ENCODE measurements around the gene PTPRE. TPM values are rescaled to one million over a fixed set of nuclear protein-coding genes. Genes with fewer than 3 reads are reported as not detected.

The PTPRE gene
- total RNA-seq, 1 experiment from 2014 or later = 0.50 TPM

DNA sequence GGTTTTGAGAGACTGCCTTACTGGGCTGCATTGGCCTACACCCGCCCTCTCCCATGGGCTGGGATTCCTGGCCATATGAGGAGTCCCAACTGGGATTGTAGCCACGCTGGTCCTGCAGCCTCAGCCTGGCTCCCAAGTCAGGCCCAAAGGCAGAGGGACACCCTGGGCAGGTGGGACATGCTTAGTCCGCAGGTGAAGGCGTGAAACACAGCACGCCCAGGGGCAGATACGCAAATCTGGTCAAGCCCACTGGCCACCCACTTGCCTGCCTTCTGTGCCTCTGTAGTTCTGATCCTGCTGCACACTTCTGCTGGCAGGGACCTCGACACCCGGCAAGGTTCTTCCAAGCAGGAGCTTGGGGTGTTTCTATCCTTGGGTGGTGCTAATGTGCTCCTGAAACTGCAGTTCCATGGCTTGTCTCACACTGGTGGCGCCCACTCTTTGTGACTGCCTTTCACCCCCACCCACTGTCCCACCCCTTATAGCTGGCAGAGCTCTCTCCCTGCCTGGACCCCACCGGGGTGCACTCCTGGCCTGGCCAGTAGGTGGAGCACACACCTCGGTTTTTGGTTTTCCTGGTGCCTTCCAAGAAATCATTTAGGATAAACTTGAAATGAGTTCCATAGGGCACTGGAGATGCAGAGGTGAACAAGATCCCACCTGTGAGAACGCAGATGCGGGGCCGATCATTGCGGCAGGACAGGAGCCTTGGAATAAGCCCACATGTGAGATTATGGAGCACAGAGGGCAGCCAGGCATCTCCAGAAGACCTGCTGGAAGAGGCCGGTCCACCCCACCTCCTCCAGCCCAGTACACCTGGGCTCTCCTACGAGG is 171.4 kb downstream of the PTPRE start:
- no TSS peak for BruUV-seq (replicated peaks)
- Histone ChIP-seq H3K9me3 (no peaks in the 10 kb centered on the region; the same call in 1 of the 2 replicates), H3K4me3 (ENCODE audit: low read depth, low read length) (no peak overlapping the region), H3K36me3 (ENCODE audit: control insufficient read depth, insufficient read depth, low read length) (no peaks in the 10 kb centered on the region), H3K4me1 (no peaks in the 10 kb centered on the region), H3K27me3 (replicated peaks; ENCODE audit: control insufficient read depth, insufficient read depth, low read length) (no peaks in the 10 kb centered on the region)
- intact Hi-C loops (cut with micrococcal nuclease; ENCODE audit: unreplicated experiment) = loop anchor here (1.0 to 2.0 kb wide), 4 partner anchors 17 to 134 kb away; partner anchors contain the start of gene MKI67
- Mint-ChIP-seq H3K9me3 (ENCODE audit: unreplicated experiment) (no peaks in the 10 kb centered on the region), H3K36me3 (ENCODE audit: insufficient read depth, unreplicated experiment) (no peaks in the 10 kb centered on the region), H3K27ac (ENCODE audit: unreplicated experiment) (no peak overlapping the region), H3K4me1 (ENCODE audit: low read depth, unreplicated experiment) (no peaks in the 10 kb centered on the region), H3K27me3 (ENCODE audit: insufficient read depth, unreplicated experiment) (peaks cover 13% of the 10 kb centered on the region), H3K4me3 (ENCODE audit: unreplicated experiment) (no peak overlapping the region)
- peak in 1 of 2 experiments; percentile 79 for DNase-seq
- ChIA-PET CTCF (interaction anchor here (0.6 to 1.1 kb wide), 15 partner anchors 9 to 190 kb away, joined by 3 to 16 read pairs (median 4); partner anchors contain the start of gene PTPRE), POLR2A (no interaction called here)
- TF ChIP-seq, protein P1, sequence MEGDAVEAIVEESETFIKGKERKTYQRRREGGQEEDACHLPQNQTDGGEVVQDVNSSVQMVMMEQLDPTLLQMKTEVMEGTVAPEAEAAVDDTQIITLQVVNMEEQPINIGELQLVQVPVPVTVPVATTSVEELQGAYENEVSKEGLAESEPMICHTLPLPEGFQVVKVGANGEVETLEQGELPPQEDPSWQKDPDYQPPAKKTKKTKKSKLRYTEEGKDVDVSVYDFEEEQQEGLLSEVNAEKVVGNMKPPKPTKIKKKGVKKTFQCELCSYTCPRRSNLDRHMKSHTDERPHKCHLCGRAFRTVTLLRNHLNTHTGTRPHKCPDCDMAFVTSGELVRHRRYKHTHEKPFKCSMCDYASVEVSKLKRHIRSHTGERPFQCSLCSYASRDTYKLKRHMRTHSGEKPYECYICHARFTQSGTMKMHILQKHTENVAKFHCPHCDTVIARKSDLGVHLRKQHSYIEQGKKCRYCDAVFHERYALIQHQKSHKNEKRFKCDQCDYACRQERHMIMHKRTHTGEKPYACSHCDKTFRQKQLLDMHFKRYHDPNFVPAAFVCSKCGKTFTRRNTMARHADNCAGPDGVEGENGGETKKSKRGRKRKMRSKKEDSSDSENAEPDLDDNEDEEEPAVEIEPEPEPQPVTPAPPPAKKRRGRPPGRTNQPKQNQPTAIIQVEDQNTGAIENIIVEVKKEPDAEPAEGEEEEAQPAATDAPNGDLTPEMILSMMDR (IDR thresholded peaks at IDR 0.05; ENCODE audit: insufficient read depth in 1 of 2, low read depth in 1 of 2, low read length in 1 of 2, severe bottlenecking in 1 of 2, unreplicated experiment in 1 of 2) = peak; percentile 78 to 94

DNA sequence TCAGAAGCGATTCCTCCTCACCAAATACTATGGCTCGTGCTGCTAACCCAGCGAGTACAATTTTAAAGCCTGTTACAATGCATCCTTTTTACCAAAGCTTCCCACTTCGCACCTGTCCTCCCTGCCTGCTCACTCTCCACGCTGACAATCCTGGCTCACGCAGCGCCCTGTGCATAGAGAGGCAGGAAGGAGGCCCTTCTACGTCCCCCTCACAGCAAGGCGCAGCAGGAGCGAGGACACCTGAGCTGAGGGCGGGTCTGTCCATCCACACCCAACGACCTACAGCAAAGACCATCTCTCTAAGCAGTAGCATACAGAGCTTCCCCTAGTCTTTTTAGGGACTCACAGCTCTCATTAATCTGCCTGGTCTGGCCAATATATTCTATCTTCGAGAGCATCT is 173.3 kb downstream of the PTPRE start:
- H3K4me3 ChIP-seq (ENCODE audit: low read depth, low read length) = no peak overlapping the region
- no peaks in the 10 kb centered on the region for H3K27me3 ChIP-seq (replicated peaks; ENCODE audit: control insufficient read depth, insufficient read depth, low read length)
- Mint-ChIP-seq H3K36me3 (ENCODE audit: insufficient read depth, unreplicated experiment) (no peaks in the 10 kb centered on the region), H3K9me3 (ENCODE audit: unreplicated experiment) (no peaks in the 10 kb centered on the region), H3K4me1 (ENCODE audit: low read depth, unreplicated experiment) (no peaks in the 10 kb centered on the region), H3K27ac (ENCODE audit: unreplicated experiment) (no peak overlapping the region), H3K4me3 (ENCODE audit: unreplicated experiment) (no peak overlapping the region), H3K27me3 (ENCODE audit: insufficient read depth, unreplicated experiment) (peaks cover 13% of the 10 kb centered on the region)
- no peaks in the 10 kb centered on the region for H3K4me1 ChIP-seq
- ChIA-PET POLR2A (no interaction called here), CTCF (no interaction called here)
- H3K9me3 ChIP-seq = no peaks in the 10 kb centered on the region
- no peaks in the 10 kb centered on the region for H3K36me3 ChIP-seq (ENCODE audit: control insufficient read depth, insufficient read depth, low read length)
- no peak for DNase-seq
- intact Hi-C loops (cut with micrococcal nuclease; ENCODE audit: unreplicated experiment) = no loop called here
- BruUV-seq (replicated peaks) = no TSS peak
- TF ChIP-seq, protein P1 (IDR thresholded peaks at IDR 0.05; ENCODE audit: insufficient read depth in 1 of 2, low read depth in 1 of 2, low read length in 1 of 2, severe bottlenecking in 1 of 2, unreplicated experiment in 1 of 2) = no peak

DNA sequence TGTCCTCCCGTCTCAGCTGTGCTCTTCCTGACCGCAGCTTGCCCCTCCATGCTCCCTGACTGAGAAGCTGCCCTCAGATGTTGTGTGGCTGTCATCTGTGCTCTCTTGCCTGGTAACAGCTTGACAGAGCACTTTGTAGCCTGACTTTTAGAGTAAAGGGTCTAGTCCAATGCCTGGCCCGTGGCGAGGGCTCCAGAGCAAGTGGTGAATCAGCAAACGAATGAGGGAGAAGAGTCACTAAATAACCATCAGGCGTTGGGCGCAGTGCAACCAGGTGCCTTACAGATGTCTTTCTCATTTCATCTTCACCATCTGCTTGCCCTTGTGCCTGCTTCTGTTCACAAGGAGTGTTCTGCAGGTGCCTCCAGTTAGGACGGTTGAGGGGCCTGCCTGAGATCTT is 173.7 kb downstream of the PTPRE start:
- Histone ChIP-seq H3K4me3 (ENCODE audit: low read depth, low read length) (no peak overlapping the region), H3K4me1 (no peaks in the 10 kb centered on the region), H3K36me3 (ENCODE audit: control insufficient read depth, insufficient read depth, low read length) (no peaks in the 10 kb centered on the region), H3K27me3 (replicated peaks; ENCODE audit: control insufficient read depth, insufficient read depth, low read length) (no peaks in the 10 kb centered on the region), H3K9me3 (no peaks in the 10 kb centered on the region)
- POLR2A ChIA-PET = no interaction called here
- no TSS peak for BruUV-seq (replicated peaks)
- TF ChIP-seq, protein P1 (IDR thresholded peaks at IDR 0.05; ENCODE audit: insufficient read depth in 1 of 2, low read depth in 1 of 2, low read length in 1 of 2, severe bottlenecking in 1 of 2, unreplicated experiment in 1 of 2) = no peak
- CTCF ChIA-PET = no interaction called here
- no peak for DNase-seq
- Mint-ChIP-seq H3K27me3 (ENCODE audit: insufficient read depth, unreplicated experiment) (peaks cover 13% of the 10 kb centered on the region), H3K9me3 (ENCODE audit: unreplicated experiment) (no peaks in the 10 kb centered on the region), H3K36me3 (ENCODE audit: insufficient read depth, unreplicated experiment) (no peaks in the 10 kb centered on the region), H3K27ac (ENCODE audit: unreplicated experiment) (no peak overlapping the region), H3K4me3 (ENCODE audit: unreplicated experiment) (no peak overlapping the region), H3K4me1 (ENCODE audit: low read depth, unreplicated experiment) (no peaks in the 10 kb centered on the region)
- intact Hi-C loops (cut with micrococcal nuclease; ENCODE audit: unreplicated experiment) = no loop called here
